ENCODE results near the gene ZNF454. TPM values are rescaled to one million over a fixed set of nuclear protein-coding genes. Genes with fewer than 3 reads are reported as not detected.

The ZNF454 gene
- total and polyA plus RNA-seq, 2 experiments from 2014 or later, result 4.9 to 5.9 TPM

DNA sequence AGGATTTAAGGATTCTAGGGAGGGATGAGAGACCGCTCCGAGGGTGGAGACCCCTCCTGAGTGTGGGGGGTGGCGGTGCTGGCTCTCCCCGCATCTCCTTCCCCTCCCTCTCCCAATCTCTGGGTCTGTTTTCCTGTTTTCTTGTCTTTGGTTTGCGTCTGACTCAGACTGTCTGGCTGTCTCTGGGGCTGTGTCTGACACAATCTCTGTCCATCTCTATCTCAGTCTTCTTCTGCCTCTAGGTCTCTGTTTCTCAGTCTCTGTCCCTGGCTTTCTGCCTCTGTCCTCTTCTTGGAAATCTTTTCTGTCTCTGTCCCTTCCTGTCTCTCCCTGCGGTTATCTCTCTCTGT, 54.3 kb downstream of the ZNF454 start (continued):
- TF ChIP-seq, protein P1, sequence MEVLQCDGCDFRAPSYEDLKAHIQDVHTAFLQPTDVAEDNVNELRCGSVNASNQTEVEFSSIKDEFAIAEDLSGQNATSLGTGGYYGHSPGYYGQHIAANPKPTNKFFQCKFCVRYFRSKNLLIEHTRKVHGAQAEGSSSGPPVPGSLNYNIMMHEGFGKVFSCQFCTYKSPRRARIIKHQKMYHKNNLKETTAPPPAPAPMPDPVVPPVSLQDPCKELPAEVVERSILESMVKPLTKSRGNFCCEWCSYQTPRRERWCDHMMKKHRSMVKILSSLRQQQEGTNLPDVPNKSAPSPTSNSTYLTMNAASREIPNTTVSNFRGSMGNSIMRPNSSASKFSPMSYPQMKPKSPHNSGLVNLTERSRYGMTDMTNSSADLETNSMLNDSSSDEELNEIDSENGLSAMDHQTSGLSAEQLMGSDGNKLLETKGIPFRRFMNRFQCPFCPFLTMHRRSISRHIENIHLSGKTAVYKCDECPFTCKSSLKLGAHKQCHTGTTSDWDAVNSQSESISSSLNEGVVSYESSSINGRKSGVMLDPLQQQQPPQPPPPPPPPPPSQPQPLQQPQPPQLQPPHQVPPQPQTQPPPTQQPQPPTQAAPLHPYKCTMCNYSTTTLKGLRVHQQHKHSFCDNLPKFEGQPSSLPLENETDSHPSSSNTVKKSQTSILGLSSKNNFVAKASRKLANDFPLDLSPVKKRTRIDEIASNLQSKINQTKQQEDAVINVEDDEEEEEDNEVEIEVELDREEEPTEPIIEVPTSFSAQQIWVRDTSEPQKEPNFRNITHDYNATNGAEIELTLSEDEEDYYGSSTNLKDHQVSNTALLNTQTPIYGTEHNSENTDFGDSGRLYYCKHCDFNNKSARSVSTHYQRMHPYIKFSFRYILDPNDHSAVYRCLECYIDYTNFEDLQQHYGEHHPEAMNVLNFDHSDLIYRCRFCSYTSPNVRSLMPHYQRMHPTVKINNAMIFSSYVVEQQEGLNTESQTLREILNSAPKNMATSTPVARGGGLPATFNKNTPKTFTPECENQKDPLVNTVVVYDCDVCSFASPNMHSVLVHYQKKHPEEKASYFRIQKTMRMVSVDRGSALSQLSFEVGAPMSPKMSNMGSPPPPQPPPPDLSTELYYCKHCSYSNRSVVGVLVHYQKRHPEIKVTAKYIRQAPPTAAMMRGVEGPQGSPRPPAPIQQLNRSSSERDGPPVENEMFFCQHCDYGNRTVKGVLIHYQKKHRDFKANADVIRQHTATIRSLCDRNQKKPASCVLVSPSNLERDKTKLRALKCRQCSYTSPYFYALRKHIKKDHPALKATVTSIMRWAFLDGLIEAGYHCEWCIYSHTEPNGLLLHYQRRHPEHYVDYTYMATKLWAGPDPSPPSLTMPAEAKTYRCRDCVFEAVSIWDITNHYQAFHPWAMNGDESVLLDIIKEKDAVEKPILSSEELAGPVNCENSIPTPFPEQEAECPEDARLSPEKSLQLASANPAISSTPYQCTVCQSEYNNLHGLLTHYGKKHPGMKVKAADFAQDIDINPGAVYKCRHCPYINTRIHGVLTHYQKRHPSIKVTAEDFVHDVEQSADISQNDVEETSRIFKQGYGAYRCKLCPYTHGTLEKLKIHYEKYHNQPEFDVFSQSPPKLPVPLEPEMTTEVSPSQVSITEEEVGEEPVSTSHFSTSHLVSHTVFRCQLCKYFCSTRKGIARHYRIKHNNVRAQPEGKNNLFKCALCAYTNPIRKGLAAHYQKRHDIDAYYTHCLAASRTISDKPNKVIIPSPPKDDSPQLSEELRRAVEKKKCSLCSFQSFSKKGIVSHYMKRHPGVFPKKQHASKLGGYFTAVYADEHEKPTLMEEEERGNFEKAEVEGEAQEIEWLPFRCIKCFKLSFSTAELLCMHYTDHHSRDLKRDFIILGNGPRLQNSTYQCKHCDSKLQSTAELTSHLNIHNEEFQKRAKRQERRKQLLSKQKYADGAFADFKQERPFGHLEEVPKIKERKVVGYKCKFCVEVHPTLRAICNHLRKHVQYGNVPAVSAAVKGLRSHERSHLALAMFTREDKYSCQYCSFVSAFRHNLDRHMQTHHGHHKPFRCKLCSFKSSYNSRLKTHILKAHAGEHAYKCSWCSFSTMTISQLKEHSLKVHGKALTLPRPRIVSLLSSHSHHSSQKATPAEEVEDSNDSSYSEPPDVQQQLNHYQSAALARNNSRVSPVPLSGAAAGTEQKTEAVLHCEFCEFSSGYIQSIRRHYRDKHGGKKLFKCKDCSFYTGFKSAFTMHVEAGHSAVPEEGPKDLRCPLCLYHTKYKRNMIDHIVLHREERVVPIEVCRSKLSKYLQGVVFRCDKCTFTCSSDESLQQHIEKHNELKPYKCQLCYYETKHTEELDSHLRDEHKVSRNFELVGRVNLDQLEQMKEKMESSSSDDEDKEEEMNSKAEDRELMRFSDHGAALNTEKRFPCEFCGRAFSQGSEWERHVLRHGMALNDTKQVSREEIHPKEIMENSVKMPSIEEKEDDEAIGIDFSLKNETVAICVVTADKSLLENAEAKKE (CRISPR knock-in tag; IDR thresholded peaks at IDR 0.05), result no peak
- no peak for TF ChIP-seq STAT1 (IDR thresholded peaks at IDR 0.05; ENCODE audit: unreplicated experiment)

GRCh38 chr5:178996156-178996555, 55.2 kb downstream of the ZNF454 start:
- H3K4me3 Mint-ChIP-seq, result peak overlapping the region; percentile 14; the same call in 1 of the 3 replicates
- H3K9me2 ChIP-seq (ENCODE audit: insufficient read depth), result no peaks in the 10 kb centered on the region
- no peak overlapping the region; the same call in 1 of the 2 replicates for H3K4me2 ChIP-seq
- no peaks in the 10 kb centered on the region for H3K36me3 ChIP-seq (ENCODE audit: insufficient read depth)
- no peak overlapping the region for H3K4me3 ChIP-seq
- peaks cover 49% of the 10 kb centered on the region for H3K9me3 Mint-ChIP-seq
- no peaks in the 10 kb centered on the region for H3K79me2 ChIP-seq (replicated peaks; ENCODE audit: insufficient read depth)
- no peak overlapping the region for H3K27ac ChIP-seq (ENCODE audit: low read depth)
- H3K4me1 ChIP-seq (ENCODE audit: insufficient read depth), result peaks cover 8% of the 10 kb centered on the region
- H3F3A ChIP-seq (replicated peaks; ENCODE audit: low read depth), result 0 out of 2 replicates have a peak, but pooled peaks cover 3% of the 10 kb centered on the region
- peaks cover 9% of the 10 kb centered on the region; the same call in 2 of the 3 replicates for H3K36me3 Mint-ChIP-seq (ENCODE audit: low read depth)
- H3K4me1 Mint-ChIP-seq, result peaks cover 11% of the 10 kb centered on the region; the same call in 2 of the 3 replicates
- peaks cover 42% of the 10 kb centered on the region for H3K27me3 ChIP-seq (ENCODE audit: insufficient read depth)
- H3K27me3 Mint-ChIP-seq (ENCODE audit: insufficient read depth, low read depth, poor library complexity), result peaks cover 50% of the 10 kb centered on the region
- ATAC-seq (no peak; the same call in 1 of the 3 replicates), DNase-seq (ENCODE audit: low spot score) (peak; percentile 11)
- no peaks in the 10 kb centered on the region for H4K20me1 ChIP-seq (replicated peaks; ENCODE audit: insufficient read depth)
- peak overlapping the region; percentile 88 for H2AFZ ChIP-seq
- H3K27ac Mint-ChIP-seq, result no peak overlapping the region
- TF ChIP-seq ZNF331 (CRISPR knock-in tag; IDR thresholded peaks at IDR 0.05; ENCODE audit: low read depth) (no peak), EZH2 (IDR thresholded peaks at IDR 0.05; ENCODE audit: low read depth, unreplicated experiment) (no peak), ETS1 (IDR thresholded peaks at IDR 0.05) (no peak), CREB1 (CRISPR knock-in tag; IDR thresholded peaks at IDR 0.05; ENCODE audit: low read depth) (no peak), REST (IDR thresholded peaks at IDR 0.05; ENCODE audit: unreplicated experiment) (no peak), ZNF114 (CRISPR knock-in tag; IDR thresholded peaks at IDR 0.05) (no peak)
